Kidney epithelial cell (primary cell): ENCODE data around the gene RPTOR. TPM values are rescaled to one million over a fixed set of nuclear protein-coding genes. Genes with fewer than 3 reads are reported as not detected.

Experiments used
- DNase-seq: peaks from one replicate; pipeline ENCODE4 v3.0.0-alpha.2; 2010; ENCODE audit warnings: low read depth
- H3K27me3 ChIP-seq: 2 replicates; pipeline ENCODE4 v1.6.0; 2011; ENCODE audit warnings: low read length; ENCODE audit not compliant: control insufficient read depth, insufficient read depth
- H3K36me3 ChIP-seq: 2 replicates; pipeline ENCODE4 v1.5.1; 2011; ENCODE audit warnings: low read length; ENCODE audit not compliant: control insufficient read depth, insufficient read depth
- H3K4me3 ChIP-seq: 2 replicates; pipeline ENCODE4 v1.5.1; 2011; ENCODE audit warnings: low read depth, mild to moderate bottlenecking, control low read depth, low read length
- total RNA-seq: library from RNA; depleted of rRNA; stranded (reverse); fragments of >200 nt; gene quantifications from 2 replicates; pipeline ENCODE4 v1.2.3, GENCODE V29; 2015
- TF ChIP-seq, protein P1 (sequence below): IDR thresholded peaks from 2 replicates; pipeline ENCODE4 v1.5.1; 2011; ENCODE audit warnings: mild to moderate bottlenecking, moderate library complexity, low read length, control low read depth, inconsistent platforms; ENCODE audit not compliant: insufficient read depth, poor library complexity, severe bottlenecking

The RPTOR gene
- total RNA-seq, 1 donor from 2014 or later, result 22.7 TPM

DNA sequence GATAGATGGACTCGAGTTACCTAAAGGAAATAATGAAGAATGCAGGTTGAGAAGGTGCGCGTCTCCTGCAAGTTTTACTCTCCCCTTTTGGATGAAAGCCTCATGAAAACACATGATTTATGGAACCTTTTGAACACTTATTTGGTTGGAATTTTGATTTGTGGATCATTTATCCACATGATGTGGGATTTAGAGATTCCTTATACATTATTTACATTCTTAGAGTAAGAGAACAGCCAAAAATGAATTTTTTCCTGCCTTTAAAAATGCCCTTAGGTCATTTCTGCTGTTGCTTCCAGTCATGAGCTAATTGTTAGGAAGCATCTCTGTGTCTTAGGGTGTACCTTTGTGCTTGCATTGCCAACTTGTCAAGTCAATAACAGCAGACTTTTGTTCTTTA, 99.9 kb downstream of the RPTOR start:
- TF ChIP-seq, protein P1, sequence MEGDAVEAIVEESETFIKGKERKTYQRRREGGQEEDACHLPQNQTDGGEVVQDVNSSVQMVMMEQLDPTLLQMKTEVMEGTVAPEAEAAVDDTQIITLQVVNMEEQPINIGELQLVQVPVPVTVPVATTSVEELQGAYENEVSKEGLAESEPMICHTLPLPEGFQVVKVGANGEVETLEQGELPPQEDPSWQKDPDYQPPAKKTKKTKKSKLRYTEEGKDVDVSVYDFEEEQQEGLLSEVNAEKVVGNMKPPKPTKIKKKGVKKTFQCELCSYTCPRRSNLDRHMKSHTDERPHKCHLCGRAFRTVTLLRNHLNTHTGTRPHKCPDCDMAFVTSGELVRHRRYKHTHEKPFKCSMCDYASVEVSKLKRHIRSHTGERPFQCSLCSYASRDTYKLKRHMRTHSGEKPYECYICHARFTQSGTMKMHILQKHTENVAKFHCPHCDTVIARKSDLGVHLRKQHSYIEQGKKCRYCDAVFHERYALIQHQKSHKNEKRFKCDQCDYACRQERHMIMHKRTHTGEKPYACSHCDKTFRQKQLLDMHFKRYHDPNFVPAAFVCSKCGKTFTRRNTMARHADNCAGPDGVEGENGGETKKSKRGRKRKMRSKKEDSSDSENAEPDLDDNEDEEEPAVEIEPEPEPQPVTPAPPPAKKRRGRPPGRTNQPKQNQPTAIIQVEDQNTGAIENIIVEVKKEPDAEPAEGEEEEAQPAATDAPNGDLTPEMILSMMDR, result no peak
- Histone ChIP-seq H3K4me3 (no peak overlapping the region), H3K27me3 (no peaks in the 10 kb centered on the region), H3K36me3 (no peaks in the 10 kb centered on the region)
- no peak for DNase-seq

DNA sequence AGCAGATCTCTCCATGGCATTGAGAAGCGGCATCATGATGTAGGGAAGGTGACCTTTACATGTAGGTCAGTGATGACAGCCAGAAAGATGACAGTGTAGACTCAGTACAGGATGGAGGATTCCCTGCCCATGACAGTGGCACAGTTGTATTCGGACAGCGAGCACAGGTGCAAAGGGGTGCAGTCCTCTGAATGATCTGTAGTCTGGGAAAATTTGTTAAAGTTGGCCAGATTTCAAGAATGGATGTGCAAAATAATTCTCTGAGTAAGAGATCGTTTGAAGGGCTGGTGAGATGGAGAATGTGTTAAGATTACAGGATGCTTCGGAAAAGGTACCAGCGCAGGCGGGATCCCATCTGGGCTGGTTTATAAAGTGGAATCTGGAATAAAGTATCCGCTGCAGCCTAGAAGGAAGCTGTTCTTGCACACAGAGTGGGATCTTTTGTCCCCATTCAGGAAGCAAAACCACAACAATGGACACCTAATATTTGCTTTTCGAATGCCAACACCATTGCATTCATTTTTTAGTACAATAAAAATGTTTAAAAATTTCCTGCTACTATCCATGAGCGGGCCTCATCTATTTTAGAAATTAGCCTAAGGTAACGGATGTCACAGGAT, 101.2 kb downstream of the RPTOR start:
- TF ChIP-seq, protein P1, result no peak
- Histone ChIP-seq H3K4me3 (no peak overlapping the region), H3K27me3 (no peaks in the 10 kb centered on the region), H3K36me3 (no peaks in the 10 kb centered on the region)
- DNase-seq, result no peak

DNA sequence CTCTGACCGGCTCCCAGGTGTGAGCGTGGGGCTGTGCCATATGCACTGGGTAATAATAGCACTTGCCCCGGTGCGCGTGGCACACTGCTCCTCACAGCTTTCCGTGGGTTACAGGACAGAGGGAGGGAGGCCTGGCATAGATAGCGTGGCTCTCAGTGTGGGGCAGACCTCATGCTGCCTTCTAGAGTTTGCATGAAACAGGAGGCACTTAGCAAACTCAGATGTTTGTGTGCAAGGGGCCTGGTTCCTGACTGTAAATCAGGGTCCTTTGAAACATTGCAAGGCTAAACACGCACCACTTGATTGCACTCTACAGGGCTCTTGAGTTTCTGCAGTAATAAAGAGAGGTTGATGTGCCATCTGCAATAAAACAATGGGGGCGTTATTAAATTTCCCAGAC, 101.7 kb downstream of the RPTOR start:
- H3K36me3 ChIP-seq, result no peaks in the 10 kb centered on the region
- TF ChIP-seq, protein P1, result no peak
- H3K4me3 ChIP-seq, result no peak overlapping the region
- no peak for DNase-seq
- no peaks in the 10 kb centered on the region for H3K27me3 ChIP-seq

DNA sequence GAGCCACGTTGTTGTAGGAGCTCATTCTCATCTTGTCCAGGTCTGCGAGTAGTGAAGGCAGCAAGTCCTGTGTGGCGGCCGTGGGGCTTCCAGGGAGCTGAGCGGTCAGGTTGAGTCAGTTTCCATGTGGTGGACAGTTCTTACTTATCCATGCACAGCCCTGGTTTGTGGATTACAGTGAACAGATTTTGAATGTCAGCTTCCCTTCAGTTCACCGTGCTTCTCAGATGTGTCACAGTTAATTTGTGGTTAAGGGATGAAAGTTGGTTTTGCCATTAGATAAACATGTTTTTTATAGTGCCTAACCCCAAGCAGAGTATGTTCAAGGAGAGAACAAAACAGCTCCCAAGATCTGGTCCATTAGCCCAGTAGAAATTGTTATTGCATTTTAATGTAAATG, 103.1 kb downstream of the RPTOR start:
- TF ChIP-seq, protein P1, result no peak
- Histone ChIP-seq H3K36me3 (no peaks in the 10 kb centered on the region), H3K27me3 (no peaks in the 10 kb centered on the region), H3K4me3 (no peak overlapping the region)
- peak; percentile 84 for DNase-seq

DNA sequence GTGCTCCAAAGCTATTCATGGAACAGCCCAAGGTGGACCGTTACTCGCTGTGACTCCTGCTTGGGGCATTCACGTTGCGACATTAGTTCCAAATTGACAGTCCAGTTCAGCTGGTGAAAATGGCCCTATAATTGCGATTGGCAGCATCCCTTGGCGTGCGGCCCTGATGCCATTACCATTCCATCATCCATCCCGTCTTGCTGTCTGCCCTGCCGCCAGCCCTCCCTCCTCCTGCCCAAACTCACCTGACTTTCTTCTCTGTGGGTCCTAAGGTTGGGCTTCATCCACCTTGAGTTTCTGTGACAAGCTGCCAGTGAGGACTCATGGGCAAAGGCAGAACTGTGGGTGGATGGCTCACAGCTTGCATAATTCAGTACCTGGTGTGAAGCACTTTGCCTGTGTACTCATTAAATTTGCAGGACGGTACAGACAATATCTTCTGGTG, 104.6 kb downstream of the RPTOR start:
- Histone ChIP-seq H3K27me3 (no peaks in the 10 kb centered on the region), H3K4me3 (no peak overlapping the region), H3K36me3 (no peaks in the 10 kb centered on the region)
- DNase-seq, result no peak
- TF ChIP-seq, protein P1, result no peak

DNA sequence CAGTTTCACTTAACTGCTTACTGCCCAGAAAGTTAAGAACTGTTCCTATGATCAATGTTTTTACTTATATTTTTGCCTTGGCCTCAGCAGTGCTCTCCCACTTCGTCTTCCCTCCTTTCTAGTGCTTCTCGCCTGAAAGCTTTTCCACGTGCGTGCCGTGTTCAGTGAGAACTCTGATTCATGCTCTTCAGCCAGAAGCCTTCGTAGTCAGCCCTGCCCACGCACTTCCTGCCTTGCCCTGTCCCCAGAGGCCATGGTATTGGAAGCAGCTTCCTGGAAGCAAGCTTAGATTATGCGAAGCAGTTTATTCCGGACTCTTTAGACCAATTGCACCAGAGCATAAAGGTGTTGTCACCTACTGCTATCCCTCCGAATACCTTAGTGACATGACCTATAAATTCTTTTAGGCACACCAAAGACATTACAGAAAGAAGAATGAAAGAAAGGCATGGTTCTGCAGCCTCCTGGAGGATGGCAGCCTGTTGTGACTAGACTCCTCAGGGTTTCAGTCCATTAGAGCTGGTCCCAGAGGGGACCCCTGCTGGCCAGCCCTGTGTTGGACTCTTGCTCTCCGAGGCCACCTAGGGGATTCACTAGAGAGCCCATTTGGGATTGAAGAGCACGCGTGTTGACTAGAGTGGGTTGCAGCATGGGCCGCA, 105.2 kb downstream of the RPTOR start:
- TF ChIP-seq, protein P1, result peak; percentile 80
- DNase-seq, result peak; percentile 42
- Histone ChIP-seq H3K36me3 (no peaks in the 10 kb centered on the region), H3K27me3 (no peaks in the 10 kb centered on the region), H3K4me3 (no peak overlapping the region)
